KOPT-K1 (cell line): ENCODE data around the gene MRFAP1L1.

ENCODE experiments used
- H3K27ac ChIP-seq: fragments of 200-600 bp; sonication (generic); 2 replicates; pipeline ENCODE4 v1.5.1; 2016; ENCODE audit warnings: antibody characterized with exemption, mild to moderate bottlenecking, low read depth, low read length; ENCODE audit not compliant: poor library complexity, severe bottlenecking
- H3K36me3 ChIP-seq: fragments of 200-600 bp; sonication (generic); 2 replicates; pipeline ENCODE4 v1.5.1; 2017; ENCODE audit warnings: antibody characterized with exemption, mild to moderate bottlenecking, low read length, moderate library complexity; ENCODE audit not compliant: insufficient read depth
- H3K9me3 ChIP-seq: fragments of 200-600 bp; sonication (generic); 2 replicates; pipeline ENCODE4 v1.5.1; 2017; ENCODE audit warnings: antibody characterized with exemption, low read length, mild to moderate bottlenecking; ENCODE audit not compliant: insufficient read depth, poor library complexity, severe bottlenecking

Gene MRFAP1L1

DNA sequence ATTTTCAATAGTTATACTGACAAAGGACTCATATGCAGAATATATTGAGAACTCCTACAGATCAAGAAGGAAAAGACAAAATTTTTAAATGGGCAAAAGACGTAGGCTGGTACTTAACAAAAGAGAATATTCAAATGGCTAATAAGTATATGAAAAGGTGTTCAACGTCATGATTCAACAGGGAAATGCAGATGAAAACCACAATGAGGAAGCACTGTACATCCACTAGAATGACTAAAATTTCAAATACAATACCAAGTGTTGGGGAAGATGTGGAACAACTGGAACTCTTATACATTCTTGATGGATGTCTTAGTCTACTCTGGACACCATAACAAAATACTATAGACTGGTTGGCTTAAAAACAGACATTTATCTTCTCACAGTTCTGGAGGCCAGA lies 1.3 kb upstream of the MRFAP1L1 start:
- Histone ChIP-seq H3K27ac (no peak overlapping the region), H3K36me3 (peaks cover 22% of the 10 kb centered on the region), H3K9me3 (no peaks in the 10 kb centered on the region)

DNA sequence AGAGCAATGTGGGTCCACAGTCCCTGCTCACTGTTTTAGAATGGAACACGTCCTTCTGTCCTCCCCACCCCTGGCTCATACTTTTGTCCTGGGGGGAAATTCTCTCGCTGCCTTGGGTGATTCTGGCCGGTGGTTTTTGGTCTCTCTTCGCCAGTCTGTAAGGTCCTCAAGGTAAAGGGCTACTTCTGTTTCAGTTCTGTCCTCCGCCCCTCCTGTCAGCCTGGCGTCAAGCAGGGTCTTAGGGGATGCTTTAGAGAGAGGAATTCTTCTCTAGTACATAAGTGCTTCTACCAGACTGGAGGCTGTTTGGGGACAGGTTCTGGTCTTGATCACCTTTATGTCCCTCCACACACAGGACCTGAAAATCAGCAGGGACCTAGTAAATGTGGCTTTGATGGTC lies 617 bp upstream of the MRFAP1L1 start:
- Histone ChIP-seq H3K27ac (peak overlapping the region; percentile 33), H3K36me3 (peaks cover 30% of the 10 kb centered on the region), H3K9me3 (no peaks in the 10 kb centered on the region)

DNA sequence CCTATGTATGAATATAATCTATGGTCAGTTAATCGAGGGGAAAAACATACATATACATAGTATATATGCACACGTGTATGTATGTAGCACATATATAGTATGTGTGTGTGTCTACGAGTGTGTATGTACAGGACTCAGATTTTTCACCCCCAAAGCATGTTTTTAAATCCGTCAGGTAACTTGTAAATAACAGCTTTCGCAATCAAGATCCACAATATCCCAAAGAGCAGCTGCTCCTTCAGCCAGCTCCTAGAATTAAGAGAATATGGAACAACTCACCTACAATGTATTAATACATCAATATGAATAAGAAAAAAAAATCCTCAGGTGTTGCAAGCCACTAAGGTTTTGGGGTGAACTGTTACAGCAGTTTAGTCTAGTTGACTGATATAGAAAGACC lies 3.5 kb downstream of the MRFAP1L1 start:
- H3K9me3 ChIP-seq: peaks cover 15% of the 10 kb centered on the region
- peaks cover 65% of the 10 kb centered on the region for H3K36me3 ChIP-seq
- H3K27ac ChIP-seq: no peak overlapping the region

DNA sequence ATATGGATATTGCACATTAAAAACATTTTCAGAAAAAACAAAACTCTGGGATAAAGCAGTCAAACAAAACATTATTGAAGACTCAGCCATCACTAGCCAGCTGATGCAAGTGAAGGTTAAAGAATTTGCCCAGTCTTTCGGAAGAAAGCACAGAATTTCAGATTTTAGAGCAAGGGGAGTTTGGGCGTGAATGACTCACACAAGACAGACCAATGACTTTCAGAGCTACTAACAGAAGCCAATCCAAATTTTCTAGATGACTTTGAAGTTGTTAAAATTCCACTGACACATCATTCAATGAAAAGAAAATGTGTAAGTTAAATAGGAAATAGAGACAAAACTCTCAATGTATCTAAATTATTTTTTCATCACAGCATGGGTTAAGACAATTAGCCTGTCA lies 4.0 kb downstream of the MRFAP1L1 start:
- Histone ChIP-seq H3K27ac (no peak overlapping the region), H3K36me3 (peaks cover 66% of the 10 kb centered on the region), H3K9me3 (peaks cover 15% of the 10 kb centered on the region)

DNA sequence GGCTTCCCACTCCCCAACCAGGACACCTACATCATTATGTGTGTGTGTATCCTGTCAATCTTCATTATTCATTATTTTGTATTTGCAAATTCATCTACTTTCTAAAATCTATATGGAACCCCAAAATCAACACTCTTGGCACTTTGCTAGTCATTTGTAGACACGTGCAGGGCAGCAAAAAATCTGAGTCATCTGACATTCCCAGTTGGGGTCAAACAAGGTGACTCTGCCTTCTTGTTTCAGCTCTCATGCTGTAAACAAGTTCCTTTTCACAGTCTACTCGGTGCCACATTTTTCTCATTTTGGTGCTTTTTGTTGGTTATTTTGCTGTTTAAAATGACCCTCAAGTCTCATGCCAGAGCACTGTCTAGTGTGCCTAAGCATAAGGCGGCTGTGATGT lies 5.9 kb downstream of the MRFAP1L1 start:
- peaks cover 15% of the 10 kb centered on the region for H3K9me3 ChIP-seq
- H3K27ac ChIP-seq: no peak overlapping the region

DNA sequence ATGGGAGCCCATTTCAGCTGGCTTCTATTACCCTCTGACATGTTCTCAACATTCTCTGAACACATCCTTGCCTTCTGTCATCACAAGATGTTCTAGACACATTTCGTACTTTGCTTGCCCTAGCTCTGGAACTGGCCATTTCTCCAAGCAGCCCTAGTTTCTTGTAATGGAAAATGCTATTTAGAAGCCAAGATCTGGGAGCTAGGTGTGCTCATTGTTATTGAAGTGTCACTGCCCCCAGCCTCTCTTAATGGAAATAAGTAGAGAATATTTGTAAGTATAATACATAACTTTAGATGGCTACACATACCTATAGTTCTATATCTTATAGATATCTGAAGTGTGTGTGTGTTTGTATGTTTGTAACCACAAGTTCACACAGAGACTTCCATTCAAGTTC lies 6.9 kb downstream of the MRFAP1L1 start:
- Histone ChIP-seq H3K36me3 (peaks cover 69% of the 10 kb centered on the region), H3K27ac (no peak overlapping the region), H3K9me3 (peaks cover 15% of the 10 kb centered on the region)

More for the DNA sequence above, 5.9 kb downstream of the MRFAP1L1 start:
- H3K36me3 ChIP-seq: peaks cover 74% of the 10 kb centered on the region

DNA sequence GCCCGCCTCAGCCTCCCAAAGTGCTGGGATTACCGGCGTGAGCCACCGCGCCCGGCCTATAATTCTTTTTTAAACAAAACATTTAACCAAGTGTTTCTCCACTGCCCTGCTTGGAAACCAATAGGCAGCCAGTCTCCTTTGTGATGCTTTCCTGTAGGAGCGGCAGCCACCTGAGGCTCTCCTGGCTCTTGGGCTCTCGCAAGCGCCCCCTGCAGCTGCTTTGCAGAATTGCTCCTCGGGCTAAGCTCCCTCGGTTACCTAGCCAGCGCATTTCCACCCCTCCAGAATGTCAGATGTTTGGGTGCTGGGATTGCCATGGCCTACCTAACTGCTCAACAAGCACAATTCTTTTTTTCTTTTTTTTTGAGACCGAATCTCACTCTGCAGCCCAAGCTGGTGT lies 8.3 kb downstream of the MRFAP1L1 start:
- no peak overlapping the region for H3K27ac ChIP-seq
- H3K9me3 ChIP-seq: peaks cover 15% of the 10 kb centered on the region
- H3K36me3 ChIP-seq: peaks cover 55% of the 10 kb centered on the region

DNA sequence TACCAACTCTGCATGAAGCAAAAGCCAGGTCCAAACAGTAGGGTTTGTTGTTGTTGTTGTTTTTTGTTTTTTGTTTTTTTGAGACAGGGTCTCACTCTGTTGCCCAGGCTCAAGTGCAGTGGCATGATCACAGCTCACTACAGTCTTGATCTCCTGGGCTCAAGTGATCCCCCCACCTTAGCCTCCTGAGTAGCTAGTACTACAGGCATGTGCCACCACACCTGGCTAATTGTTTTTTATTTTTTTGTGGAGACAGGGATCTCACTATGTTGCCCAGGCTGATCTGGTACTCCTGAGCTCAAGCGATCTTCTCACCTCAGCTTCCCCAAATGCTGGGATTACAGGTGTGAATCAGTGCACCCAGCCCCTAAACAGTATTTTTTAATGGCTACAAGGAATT lies 9.8 kb downstream of the MRFAP1L1 start:
- peaks cover 40% of the 10 kb centered on the region for H3K36me3 ChIP-seq
- H3K27ac ChIP-seq: peak overlapping the region; percentile 24
- H3K9me3 ChIP-seq: peaks cover 15% of the 10 kb centered on the region

DNA sequence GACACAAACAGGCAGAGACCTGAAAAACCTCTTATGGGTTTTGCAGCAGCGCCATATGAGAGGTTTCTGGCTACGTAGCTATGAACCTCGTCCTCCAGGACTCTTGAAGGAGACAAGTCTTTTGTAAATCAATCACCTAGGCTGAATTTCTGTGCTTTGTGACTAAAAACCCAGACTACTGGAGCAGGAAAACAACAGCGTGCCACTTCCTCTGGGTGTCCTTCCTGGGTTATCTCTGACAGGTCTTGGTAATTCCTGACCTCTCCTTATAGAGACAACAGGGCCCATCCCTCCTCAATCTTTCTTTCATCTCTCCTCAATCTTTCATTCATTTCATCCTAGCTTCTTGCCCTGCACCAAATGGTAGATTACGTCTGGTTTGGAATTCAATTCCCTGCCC lies 10.3 kb downstream of the MRFAP1L1 start:
- Histone ChIP-seq H3K9me3 (peaks cover 15% of the 10 kb centered on the region), H3K27ac (peak overlapping the region; percentile 24), H3K36me3 (peaks cover 38% of the 10 kb centered on the region; the same call in 1 of the 2 replicates)

DNA sequence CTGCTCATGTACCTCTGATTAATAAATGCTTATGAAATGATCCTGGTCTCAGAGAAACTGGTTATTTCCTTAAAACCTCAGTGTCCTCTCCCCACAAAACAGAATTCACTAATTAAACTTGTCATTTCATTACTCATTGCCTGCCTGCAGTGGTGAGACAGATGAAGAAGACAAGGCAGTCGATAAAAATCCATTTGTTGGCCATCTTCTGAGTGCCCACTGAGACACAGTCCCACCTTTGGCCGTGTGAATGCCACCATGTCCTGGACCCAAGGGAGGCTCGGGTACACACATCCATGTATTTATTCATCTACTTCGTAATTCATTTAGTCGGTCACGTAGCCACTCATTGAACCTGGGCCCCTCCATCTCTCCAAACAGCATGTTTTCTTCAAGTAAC lies 12.5 kb downstream of the MRFAP1L1 start:
- peaks cover 16% of the 10 kb centered on the region; the same call in 1 of the 2 replicates for H3K36me3 ChIP-seq
- peak overlapping the region; percentile 88 for H3K27ac ChIP-seq
- H3K9me3 ChIP-seq: no peaks in the 10 kb centered on the region

DNA sequence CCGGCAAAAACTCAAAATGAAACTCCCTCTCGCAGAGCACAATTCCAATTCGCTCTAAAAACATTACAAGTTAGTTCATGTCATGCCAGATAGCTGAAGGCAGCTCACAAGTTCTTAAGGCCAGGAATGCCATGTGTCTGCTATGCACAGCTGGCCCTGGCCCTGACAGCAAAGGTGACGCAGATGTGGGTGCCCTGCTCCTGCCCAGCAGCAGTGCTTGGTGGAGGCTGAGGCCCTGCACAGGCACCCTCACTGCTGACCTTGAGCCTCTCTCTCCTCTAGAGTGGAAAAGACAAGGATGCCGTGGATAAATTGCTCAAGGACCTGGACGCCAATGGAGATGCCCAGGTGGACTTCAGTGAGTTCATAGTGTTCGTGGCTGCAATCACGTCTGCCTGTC lies 13.1 kb downstream of the MRFAP1L1 start:
- Histone ChIP-seq H3K36me3 (peaks cover 11% of the 10 kb centered on the region; the same call in 1 of the 2 replicates), H3K27ac (peak overlapping the region; percentile 88), H3K9me3 (no peaks in the 10 kb centered on the region)

DNA sequence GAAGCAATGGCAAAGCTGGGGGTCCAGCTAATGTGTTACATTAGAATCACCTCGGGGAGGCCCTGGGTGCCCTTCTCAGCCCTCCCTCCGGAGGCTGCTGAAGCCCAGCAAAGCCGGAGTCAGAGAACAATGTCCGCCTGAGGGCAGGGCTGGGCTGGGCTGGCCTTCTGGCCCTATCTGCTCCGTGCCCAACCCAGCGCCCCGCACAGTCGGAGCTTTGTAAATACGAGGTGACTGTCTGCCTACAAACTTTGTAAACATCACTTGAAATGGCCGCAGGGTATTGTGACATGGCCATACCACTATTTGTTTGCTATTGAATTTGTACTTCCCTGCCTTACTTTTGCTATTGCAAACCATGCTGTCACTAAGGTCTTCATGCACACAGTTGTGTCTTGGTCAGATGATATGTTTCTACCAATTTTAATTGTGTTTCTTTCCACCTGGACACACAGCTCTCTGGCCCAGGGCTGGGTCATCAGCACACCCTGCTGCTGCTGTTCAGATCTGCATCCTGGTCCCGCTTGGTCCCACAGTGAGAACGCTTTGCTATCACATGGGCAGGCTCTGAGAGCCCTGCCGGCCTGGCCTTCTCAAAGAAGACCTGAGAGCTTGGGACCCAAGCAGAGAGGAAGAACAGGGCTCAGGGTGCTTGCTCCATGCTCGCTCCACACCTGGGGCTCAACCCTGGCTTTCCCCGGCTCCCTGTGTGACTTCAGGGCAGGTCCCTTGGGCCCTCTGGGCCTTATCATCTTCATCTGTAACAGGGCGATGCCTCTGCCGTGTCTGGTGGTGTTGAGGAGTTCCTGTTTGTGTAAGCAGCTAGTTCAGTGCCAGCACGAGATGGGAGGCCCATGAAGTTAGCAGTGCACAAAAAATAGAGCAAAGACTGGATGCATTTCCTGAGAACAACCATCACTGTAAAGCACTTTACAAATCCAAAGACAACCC lies 13.7 kb downstream of the MRFAP1L1 start:
- Histone ChIP-seq H3K27ac (peak overlapping the region; percentile 88), H3K9me3 (no peaks in the 10 kb centered on the region), H3K36me3 (peaks cover 9% of the 10 kb centered on the region; the same call in 1 of the 2 replicates)

DNA sequence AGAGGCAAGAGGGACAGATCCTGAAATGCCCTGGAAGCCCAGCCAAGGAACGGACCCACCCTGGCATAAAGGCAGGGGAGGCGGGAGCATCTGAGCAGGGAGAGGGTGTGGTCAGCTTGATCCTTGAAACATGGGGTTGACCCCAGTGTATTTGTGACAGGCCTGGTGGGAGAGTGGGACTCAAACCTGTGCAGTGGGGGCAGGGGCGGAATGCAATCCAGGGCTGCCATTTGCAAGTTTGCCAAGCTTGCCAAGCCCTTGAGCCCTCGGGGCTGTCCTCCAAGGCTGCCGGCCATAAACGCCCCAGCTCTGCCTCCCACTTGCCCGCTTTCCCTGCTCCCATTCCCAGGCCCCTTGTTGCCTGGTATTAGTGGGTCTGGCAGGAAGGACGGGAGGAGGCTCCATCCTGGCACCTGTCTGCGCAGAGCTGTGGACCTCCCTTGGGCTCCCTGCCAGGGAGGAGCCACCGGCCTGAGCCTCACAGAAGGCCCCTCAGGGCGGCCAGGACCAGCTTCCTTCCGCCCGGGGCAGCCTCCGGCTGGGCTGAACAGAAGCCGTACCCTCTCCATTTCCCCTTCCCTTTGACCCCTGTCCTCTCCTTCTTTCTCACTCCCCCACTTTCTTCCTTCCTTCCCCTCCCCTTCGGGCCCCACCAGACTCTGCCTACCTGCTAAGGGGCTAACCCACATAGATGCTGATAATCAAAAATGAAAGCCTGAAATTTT lies 15.3 kb downstream of the MRFAP1L1 start:
- Histone ChIP-seq H3K36me3 (no peaks in the 10 kb centered on the region), H3K27ac (peak overlapping the region; percentile 88), H3K9me3 (no peaks in the 10 kb centered on the region)

DNA sequence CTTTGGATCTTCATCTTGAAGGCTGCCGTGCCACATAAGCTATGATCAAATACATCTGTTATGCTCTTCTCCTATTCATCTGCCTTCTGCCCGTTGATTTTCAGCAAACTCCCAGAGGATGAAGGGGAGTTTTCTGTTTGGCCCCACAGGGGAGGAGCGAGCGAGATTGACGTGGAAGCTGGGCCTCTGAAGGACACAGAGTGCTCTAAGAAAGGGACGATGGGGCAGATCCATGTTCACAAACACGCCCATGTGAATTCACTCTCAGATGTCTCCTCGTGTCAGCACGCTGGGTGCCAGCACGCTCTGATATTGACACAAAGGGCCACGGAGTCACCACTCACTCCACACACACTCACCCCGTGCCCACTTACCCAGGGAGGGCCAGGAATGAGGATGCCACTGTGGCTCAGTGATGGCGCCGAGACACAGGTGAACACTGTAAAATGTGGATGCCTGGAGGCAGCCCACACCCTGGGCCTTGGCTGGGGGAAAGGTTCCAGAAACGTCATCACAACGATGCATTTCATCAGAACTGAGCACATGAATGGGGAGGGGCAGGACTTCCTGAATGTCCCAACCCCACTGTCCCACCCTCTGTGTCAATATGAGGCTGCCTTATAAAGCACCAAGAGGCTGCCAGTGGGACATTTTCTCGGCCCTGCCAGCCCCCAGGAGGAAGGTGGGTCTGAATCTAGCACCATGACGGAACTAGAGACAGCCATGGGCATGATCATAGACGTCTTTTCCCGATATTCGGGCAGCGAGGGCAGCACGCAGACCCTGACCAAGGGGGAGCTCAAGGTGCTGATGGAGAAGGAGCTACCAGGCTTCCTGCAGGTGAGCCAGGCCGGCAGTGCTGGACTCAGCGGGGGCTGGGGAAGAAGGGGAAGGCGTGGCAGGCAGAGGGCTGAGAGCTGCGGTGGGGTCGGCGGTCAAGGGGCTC lies 16.2 kb downstream of the MRFAP1L1 start, which contains the start of gene S100P:
S100P (plus strand) TSS at position 648 of the 946 bp plus-strand sequence; CDS start at position 703, 55 bp downstream.
- Histone ChIP-seq H3K36me3 (no peaks in the 10 kb centered on the region), H3K9me3 (no peaks in the 10 kb centered on the region), H3K27ac (peak within 1 kb of the TSS; percentile 88)
